GM23248 (cell line): ENCODE measurements around the gene FTCDNL1.

Source experiments
- EZH2 ChIP-seq: fragments of 200-600 bp; sonication (generic); IDR thresholded peaks from 2 replicates; pipeline ENCODE4 v1.6.1; 2018; ENCODE audit warnings: antibody characterized with exemption, mild to moderate bottlenecking; ENCODE audit not compliant: insufficient read depth, poor library complexity, severe bottlenecking
- EZH2phosphoT487 ChIP-seq: fragments of 200-600 bp; sonication (generic); IDR thresholded peaks from 2 replicates; pipeline ENCODE4 v1.6.1; 2018; ENCODE audit warnings: antibody characterized with exemption, moderate library complexity, mild to moderate bottlenecking, low read depth; ENCODE audit not compliant: insufficient read depth

DNA sequence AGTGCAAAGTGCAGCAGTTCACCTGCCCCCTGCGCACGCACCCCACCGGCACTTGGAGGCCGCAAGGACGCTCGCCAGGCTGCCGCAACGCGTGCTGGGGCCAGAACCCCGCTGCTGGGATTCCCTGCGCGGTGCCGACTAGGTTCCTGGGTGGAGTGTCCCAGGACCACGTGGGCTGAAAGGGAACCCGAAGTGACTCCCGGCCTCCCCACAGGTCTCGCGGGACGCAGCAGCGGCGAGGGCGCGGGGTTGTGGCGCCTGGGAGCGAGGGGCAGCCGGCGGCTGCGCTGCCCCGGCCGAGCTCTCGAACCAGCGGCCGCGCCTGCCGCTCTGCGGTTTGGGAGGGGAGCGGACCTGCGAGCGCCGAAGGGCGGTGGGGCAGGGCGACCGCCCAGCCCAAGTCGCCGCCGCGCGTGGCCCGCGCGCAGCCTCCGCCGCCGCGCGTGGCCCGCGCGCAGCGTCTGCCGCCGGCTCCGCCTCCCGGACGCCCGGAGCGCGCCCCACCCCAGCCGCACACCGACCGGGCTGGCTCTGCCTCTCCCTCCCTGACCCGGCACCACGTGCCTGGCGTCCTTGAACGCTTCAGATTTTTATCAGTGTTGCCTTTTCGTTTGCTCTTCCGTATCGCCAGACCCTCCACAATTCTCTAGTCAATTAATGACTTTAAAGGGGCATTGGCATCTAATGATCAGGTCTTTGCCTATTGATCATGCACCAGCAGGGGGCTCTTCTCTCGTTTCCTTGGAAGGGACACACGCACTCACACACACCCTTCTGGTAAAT is at the start of gene FTCDNL1:
- TF ChIP-seq EZH2phosphoT487 (no peak), EZH2 (no peak)
